ENCODE data around the gene CD58.

Gene CD58

DNA sequence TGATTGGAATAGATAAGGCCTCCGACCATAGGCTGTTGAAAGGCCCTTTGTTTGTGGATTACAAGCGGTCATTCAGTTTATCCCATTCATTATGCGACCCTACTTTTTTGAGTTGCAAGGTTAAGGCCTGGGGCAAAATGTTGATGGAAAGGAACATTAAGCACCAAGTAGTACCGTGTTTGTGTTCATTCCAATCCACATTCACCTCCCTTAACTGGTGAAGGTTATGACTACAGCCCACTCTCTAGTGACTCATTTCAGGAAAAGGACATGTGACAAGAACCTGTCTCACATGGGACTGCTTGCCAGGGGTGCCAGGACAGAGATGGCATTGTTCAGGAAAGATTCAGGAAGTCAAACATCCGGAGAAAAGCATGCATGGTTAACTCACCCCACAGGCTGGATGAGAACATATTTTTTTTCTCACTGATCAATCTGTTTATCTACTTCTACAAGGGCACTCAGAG is 81.6 kb downstream of the CD58 start:
- DNase-seq: no peak

DNA sequence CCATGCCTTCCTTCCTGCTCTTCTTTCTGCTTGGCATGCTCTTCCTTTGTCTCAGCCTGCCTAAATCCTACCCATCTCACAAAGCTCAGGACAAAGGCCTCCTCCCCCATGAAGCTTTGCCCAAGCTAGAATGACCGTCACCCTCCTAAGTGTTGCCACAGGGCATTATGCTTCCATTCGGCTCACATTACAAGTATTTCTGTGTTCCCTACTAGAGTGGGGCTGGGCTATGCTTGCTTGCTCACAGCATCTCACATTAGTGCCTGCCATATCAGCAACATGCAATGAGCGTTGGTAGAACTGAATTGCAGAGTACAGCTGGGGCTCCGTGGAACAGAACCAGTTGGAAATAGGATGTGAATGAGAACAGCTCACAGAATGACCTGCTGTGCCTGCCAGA is 82.8 kb downstream of the CD58 start:
- DNase-seq: no peak

DNA sequence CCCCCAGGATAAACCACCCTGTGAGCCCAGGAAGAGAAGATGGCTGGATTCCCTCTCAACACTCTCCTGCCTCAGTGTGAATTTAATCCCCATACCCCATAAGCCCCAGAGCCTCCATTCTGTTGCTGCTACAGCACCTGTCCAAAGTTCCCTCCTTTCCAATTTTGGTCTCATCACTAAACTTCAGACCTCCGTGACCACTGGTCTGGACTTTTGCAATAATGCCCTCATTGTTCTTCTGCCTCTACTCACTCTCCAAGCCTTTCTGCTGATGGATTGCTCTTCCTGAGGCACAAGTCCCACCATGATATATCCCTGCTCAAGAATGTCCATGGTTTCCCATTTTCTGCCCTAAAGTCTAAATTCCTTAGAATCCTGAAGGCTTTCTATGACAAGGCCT is 83.2 kb downstream of the CD58 start:
- no peak for DNase-seq

DNA sequence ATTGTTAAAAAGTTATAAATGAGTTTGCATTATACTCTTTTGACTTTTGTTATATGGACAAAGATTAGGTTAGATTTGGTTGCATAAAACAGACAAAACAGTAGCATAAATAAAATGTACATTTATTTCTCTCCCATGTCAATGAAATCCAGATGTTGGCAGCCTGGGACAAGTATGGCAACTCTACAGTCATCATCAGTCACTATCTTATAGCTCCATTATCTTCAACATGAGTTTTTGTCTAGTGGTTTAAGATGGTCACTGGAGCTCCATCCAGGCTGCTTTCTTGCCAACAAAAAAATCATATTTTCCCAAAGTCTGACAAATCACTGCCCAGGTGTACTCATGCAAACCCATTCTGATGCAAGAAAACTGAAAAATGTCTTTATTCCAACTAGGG is 83.8 kb downstream of the CD58 start:
- DNase-seq: no peak

DNA sequence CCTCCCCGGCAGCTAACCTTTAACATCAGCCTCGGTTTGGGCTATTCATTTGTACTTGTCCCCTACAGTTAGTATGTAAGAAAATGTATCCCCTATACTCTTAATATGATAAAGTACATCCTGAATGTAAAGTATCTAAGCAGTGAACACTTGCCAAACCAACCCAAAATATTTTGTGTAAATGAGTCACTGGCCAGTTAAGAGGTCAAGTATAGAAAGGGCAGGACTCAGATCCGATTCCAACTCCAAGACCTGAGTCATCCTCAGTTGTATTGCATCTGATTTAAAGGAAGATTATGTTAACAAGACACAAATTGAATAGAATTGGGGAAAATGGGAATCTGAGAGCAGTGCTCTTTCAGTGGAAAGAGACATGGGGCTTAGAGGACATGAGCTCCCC is 84.4 kb downstream of the CD58 start:
- DNase-seq: no peak

DNA sequence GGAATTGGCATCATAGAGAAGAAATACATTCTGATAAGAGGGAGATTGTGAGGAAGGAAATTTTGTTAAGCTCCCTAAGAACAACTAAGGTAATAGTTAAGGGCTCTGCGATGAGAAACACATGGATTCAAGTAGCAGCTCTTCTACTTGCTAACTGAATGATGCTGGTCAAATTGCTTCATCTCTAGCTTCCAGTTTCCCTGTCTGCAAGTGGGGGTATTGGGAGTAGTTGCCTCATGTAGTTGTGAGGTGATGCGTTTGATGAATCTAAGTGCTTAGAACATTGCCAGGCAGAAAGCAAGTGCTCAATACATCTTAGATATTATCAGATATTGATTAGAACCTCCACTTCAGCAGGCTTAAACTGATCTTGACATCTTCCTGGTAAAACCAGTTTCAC is 84.8 kb downstream of the CD58 start:
- no peak for DNase-seq

DNA sequence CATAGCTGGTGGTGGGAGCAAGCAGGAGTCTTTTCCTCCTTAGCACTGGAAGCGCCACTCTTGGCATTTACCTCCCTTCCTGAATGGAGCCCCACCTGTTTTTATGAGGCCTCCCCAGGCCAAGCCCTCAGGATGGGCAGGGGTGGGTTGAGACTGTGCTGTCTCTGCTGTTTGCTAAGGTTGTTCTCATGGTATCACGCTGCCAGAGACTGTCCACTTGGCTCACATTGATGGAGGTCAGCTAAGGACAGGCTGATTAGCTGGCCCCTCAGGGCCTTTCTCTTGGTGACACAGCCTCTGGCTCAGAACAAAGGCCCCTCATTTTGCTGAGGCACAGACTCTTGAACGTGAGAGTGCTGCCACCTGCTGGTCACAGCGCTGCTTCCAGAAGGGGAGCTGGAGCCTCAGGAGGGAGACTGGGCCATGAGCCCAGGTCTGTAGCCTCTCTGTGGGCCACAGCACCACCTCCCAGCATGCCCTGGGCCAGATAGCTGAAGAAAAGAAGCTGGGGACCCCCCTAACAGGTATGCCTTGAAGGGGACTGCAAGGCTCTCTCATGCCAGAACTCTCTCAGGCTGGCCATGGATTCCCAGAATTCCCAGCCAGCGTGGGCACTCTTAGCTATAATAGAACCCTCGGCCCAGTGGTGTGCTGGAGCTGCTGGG is 85.6 kb downstream of the CD58 start:
- peak; percentile 84 to 94 for DNase-seq

DNA sequence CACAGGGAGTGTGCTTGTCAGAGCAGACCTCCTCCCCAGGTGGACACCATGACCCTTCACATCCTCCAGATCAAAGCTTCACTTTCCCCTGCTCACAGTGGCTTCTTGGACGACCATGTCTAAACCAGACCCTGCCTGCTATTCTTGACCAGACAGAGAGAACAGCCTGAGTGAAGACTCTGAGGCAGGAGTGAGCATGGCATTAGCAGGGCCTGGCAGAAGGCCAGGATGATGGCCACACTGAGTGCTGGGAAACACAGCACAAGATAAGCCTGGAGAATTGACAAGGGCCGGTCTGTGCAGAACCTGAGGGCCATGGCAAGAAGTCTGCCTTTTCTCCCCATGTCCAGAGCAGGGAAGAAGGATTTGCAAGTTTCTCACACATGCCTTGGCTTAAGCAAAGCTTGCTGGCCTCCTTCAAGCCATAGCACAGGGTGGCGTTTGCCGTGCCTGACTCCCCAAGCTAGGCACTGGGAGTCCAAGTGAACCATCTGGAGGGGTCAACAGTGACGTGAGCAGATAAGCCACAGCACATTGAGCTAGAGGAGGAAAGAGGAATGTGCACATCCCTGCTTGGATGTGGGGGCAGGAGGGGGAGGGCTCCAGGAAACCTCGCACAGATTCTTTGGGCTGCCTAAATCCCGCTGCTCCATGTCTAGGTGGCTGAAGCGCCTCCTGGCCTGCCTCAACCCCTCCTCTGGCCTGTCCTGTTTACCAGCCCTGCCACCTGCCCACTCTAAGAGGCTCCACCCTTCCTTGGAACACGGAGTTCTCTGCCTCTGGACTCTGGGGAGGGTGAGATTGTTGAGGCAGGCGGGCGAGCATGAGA is 87.1 kb downstream of the CD58 start:
- DNase-seq: peak in 1 of 2 experiments; percentile 22

DNA sequence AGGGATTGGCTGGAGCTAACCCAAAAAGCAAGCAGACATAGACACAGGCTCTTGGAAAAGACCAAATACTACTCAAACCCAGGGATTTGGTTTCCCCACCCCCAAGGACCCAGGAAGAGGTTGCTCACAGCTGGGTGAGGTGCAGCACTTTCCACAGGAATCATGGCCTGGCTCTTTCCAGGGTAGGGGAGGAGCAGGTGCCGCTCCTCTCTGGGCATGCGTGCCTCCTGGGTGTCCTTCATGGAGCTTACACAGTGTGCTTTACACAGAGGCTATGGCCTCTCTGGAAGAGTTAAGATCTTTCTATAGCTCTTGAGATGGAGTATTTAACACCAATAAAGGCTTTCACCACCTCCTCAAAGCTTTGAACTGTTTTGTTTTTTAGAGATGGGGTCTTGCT is 88.3 kb downstream of the CD58 start:
- no peak for DNase-seq

DNA sequence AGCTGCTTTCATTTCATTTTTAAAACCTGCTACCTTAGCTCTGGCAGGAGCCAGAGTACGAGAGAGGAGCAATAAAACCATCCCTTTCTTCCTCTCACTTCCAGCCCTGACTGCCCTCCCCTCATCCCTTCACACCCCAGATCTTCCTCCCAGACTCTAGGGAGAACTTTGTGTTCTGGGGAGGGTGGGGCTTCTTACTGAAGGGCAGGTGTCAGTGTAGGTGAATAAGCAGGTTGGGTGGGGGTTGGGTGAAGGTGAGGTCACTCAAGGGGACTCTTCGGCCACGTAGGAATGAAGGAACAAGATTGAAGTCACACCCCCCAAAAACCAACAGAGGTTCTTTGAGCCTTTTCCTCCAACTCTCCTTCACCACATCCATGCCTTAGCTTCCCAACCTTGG is 88.9 kb downstream of the CD58 start:
- no peak for DNase-seq

DNA sequence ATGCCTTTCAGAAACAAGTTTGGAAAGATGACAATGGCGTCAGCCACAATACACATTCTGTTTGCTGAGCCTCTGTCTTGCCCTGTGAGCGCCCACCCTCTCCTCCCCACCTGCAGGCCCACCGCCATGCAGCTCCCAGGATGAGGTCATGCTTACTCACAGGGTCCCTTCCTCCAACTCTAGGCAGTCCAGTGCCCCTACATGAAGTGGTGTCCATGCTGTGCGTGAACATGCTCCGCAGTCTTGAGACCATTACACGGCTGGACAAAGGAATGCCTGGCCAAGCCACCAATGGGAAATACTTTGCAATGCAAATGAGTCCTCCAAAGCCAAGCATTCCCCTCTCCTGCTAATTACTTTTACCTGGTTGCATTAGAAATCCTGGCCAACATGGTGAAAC is 92.2 kb downstream of the CD58 start:
- DNase-seq: no peak

DNA sequence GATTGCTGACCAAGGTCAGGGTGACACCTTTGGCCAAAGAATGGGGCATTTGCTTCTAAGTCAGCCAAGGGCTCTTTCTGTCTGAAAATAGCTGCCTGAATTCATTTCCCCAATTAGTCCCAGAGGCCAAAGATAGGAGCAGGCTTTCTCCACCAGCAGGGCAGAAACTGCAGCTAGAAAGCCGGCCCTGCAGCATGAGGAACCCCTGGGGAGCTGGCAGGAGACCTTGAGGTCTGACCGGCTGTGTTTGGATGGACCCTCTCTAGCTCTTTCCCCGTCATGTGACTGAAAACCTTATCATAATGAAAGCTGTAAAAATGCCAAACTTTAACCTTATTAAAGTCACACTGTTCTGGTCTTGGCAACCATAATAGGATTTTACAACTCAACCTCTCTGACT is 93.4 kb downstream of the CD58 start:
- DNase-seq: no peak

DNA sequence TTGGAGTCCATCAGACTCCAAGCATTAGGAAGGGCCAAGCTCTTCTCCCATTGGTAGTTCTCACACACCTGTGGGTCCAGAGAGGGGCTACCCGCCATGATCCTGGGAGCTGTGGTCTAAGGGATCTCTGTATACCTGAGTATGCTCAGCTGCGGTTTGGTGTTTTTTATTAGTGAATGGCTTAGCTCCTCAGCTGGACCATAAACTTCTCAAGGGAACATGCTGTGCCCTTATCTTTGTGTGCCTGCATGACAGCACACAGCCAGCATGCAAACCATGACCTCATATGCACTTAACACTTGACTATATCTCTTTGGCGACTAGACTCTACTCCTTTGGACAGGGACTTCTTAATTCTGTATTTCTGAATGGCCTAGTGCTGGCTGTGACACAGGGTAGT is 94.5 kb downstream of the CD58 start:
- DNase-seq: no peak

DNA sequence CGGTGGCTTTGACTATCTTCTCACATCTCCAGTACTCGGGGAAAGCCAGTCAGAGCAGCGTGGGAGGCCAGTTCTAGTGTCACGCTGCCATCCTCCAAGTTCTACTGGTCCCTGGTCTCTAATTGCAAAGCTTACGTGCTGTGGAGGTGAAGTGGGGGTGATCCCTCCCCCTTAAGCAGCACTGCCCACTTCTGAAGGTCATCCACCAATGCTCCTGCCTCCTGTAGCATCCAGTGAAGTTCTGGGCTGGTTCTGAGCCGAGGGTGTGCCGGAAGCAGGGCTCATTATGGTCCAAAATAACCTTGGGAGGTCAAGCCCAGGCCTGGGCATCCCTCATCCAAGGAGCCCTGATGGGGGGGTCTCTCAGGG is 95.0 kb downstream of the CD58 start:
- DNase-seq: no peak

DNA sequence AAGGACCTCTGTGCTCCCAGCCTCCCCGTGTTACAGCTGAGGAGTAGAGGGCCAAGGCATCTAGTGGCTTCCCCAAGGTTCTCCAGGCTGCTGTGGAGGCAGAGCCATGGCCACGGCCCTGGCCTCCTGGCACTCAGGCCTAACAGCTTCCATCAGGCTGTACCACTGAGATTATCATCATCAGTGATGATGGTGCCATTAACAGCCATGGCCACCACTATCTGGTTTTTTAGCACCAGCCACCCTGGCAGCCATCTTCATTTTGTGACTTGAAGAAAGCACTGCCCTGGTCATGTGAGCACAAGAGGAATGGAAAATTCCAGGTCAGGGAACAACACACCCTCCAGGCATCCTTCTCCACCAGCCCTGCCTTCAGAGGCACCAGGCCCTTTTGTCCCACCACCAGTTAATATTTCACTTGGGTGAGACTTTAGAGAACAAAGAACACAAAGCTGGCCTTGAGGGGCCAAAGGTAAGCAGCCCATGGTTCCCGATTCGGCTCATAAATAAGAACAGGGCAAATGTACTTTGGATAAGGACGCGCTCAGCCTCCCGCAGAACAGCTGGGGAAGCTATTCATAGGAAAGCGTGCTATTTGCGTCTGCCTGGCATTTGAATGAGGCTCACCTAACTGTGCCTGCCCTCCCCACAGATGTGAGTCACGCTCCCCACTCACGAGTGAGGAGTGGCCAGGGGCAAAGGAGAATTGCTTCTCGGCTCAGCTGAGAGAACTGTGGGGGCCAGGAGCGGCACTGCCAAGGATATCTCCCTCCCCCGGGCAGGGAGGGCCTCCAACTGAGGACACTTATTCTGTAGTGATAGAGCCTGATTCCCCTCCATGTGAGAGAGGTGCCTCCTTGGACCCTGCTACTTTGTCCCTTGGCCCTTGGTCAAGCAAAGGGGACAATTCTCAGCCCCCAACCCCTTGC is 95.6 kb downstream of the CD58 start:
- DNase-seq: no peak

DNA sequence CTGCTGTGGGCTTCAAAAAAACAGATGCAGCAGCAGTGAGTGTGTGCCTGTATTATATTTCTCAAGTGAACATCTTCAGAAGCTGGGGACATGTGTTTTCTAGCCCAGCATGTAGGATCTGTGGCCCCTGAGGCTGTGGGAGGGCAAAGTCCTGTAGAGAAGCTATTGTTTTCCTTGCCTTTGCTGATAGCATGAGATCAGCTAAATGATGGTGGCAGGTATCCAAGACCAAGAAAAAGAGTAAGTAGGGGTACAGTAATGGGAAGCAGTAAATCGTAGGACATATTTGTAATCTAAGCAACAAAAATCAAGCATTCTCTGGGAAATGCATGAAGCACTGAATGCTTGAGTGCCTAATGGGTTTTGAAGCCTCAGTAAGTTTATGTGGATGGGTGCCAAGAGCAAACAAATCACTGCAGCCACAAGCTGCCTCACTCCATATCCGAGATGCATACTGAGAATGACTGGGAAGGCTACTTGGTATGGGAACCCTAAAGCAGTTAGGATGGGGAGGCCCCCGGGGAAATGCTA is 98.3 kb downstream of the CD58 start:
- peak; percentile 18 to 45 for DNase-seq

DNA sequence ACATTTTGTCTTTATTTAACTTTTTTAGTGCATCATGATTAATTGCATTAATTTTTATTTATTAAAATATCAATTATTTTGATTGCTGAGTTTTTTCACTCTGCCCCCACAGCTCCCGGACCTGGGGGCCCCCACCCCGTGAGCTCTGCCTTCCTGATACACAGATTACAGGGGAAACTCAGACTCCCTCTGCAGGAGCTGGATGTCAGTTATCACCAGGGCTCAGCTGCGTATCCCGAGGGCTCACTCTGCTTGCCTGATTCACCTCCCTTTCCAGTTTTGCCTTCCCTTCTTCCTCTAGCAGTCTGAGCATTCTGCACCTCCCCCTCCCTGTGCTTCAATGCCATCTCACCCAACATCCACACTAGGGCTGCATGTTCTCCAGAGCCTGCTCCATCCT is 99.6 kb downstream of the CD58 start:
- no peak for DNase-seq

DNA sequence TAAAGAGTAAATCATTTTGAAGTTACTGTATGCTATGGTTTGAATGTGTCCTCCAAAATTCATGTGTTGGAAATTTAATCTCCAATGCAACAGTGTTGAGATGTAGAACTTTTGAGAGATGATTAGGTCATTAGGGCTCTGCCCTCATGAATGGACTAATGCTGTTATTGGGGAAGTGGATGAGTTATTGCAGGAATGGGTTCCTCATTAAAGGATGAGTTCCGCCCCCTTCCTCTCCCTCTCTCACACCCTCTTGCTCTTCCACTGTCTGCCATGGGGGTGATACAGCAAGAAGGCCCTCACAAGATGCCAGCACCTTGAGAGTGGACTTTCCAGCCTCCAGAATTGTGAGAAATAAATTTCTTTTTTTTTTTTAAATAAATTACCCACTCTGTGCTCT is 100.2 kb downstream of the CD58 start:
- no peak for DNase-seq

DNA sequence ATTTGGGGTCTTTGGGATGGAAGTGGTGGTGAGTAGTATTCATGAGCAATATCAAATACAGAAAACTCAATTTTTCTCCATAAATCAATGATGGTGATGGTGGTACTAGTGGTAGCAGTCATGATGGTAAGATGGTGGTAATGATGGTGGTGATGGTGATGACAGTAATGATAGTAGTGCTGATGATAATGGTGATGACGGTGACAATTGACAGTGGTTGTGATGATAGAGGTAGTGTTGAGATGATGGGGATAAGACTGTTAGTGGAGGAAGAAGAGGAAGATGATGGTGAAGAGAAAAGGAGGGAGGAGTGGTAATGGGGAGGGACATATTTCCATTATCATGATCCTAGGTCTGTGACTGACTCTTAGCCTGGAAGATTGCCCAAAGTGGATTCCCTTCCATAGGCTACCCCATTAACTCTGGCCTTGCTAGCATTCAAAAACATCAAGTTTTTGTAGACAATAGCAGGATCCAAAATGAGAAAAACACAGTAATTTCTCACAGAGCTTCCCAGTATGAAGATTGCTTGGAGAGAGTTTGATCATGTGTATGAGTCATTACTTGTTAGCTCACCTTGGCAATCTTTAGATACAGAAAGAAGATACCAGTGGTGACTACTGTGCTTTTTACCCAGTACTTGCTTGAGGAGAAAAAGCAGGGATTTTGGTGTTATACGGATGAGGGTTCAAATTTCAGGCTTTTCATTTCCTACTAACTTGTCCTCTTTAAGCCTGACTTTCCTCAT is 103.8 kb downstream of the CD58 start:
- no peak for DNase-seq

DNA sequence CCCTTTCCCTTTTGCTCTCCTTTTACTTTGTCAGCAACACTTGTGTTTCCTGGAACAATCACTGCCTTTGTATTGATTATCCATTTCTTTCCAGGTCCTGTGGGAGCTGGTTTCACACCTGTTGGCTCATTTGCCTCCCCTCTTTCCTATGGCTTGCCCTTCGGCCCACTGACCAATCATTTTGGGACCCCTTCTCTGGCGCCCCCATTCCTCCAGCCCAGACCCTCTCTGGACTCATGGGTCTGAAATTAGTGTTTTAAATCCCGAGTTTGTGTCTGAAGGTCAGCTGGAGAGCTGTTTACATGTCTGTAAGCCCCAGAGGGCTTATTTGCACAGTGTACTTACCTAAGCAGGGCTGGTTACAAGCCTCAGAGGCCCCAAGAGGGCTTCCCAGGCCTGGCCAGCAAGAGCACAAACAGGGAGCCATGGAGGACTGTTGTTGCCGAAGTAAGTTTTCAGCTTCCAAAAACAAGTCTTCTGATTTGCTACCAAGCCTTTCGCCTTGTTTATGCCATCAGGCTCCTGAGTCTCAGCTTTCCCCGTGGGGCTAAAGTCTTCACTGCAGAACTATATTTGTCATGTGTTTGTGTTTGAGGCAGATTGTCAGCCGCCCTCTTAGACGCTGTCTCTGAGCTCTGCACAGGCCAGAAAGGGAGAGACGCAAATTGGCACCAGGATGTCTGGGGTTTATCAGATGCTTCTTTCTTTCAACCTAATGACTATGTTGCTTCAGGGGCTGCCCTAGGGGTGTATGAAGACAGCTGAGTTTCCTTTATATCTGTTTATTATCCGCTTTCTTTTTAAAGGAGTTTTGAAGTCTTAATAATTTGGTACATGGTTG is 104.8 kb downstream of the CD58 start:
- DNase-seq: no peak

DNA sequence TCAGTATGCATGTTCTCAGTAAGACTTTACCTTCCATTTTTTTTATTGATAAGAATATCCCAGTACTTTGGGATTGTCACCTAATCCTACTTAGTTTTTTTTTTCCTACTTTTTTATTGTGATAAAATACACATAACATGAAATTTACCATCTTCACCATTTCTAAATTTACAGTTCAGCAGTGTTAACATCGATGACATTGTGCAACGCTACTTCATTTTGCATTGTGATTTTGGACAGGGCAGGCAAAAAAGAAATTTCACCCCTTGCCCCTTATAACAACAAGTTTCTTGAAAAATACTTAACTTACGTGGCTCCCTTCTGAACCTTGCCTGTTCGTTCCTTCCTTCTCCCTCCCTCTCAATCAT is 105.4 kb downstream of the CD58 start:
- DNase-seq: no peak
